A204.1 (cell line): ENCODE data around the gene GTF2IRD1.
"Not testable (repeated sequence)": the region's sequence is repeated elsewhere in the genome, so short reads cannot be mapped to it uniquely, and the experiment has no call there.

Experiments
- FAIRE-seq: peaks from 2 replicates; lab custom pipeline; 2012; peaks lifted over from hg19 to GRCh38; lab: Jason Lieb, UNC

Gene GTF2IRD1

DNA sequence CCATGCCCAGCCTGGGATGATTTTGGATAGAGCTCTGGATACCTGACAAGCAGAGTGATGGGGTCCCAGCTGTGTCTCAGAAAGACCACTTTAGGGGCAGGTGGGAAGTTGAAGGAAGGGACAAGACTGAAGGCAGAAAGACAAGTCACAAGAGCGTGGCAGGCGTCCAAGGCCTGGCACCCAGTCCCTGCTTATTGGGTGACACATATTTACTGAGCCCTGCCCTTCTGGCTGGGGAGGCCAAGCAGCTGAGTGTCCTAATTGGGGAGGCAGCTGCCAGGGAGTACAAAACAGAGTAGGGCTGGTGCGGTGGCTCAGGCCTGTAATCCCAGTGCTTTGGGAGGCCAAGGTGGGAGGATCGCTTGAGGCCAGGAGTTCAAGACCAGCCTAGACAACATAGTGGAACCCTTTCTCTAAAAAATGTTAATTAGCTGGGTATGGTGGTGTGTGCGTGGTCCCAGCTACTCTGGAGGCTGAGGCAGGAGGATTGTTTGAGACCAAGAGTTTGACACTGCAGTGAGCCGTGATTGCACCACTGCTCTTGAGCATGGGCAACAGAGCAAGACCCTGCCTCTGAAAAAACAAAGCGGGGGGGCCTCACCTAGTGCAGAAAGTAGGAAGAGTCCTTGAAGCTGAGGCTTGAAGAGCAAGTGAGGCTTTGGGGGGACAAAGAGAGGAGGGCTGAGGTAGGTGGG lies 150.8 kb downstream of the GTF2IRD1 start:
- no peak for FAIRE-seq

GRCh38 chr7:74606101-74606908 lies 152.6 kb downstream of the GTF2IRD1 start:
- FAIRE-seq: no peak

- FAIRE-seq: no peak
Measured at GRCh38 chr7:74606909-74607510, 153.3 kb downstream of the GTF2IRD1 start.

GRCh38 chr7:74612015-74612829 lies 158.5 kb downstream of the GTF2IRD1 start:
- no peak for FAIRE-seq

DNA sequence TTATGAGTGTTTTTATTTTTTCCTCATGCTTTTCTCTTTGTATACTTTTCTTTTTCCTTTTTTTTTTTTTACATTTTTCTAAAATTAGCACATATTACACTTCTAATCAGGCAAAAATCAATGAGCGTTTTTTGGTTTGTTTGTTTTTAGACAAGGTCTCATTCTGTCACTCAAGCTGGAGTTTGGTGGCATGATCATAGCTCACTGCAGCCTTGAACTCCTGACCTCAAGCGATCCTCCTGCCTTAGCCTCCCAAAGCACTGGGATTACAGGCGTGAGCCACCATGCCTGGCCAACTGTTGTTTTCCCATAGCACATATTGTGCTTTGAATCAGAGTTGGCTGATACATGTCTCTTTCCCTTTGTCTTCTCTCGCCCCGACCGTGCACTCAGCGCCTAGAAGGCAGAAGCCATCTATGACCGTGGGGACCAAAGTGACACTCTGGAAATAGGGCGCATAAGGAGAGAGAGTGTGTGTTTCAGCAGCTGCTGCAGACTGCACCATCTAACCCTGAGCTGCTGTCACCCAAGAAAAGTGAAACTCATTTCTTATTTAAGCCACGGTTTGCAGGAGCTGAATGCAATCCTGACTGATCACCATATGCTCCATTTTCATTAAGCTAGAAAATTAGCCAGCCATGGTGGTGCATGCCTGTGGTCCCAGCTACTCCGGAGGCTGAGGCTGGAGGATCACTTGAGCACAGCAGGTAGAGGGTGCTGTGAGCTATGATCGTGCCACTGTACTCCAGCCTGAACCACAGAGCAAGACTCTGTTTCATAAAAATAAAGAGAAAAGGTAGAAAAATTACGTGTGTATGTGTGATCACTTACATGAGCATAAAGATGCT lies 162.5 kb downstream of the GTF2IRD1 start:
- FAIRE-seq: no peak

GRCh38 chr7:74617180-74617744 lies 163.6 kb downstream of the GTF2IRD1 start:
- no peak for FAIRE-seq

DNA sequence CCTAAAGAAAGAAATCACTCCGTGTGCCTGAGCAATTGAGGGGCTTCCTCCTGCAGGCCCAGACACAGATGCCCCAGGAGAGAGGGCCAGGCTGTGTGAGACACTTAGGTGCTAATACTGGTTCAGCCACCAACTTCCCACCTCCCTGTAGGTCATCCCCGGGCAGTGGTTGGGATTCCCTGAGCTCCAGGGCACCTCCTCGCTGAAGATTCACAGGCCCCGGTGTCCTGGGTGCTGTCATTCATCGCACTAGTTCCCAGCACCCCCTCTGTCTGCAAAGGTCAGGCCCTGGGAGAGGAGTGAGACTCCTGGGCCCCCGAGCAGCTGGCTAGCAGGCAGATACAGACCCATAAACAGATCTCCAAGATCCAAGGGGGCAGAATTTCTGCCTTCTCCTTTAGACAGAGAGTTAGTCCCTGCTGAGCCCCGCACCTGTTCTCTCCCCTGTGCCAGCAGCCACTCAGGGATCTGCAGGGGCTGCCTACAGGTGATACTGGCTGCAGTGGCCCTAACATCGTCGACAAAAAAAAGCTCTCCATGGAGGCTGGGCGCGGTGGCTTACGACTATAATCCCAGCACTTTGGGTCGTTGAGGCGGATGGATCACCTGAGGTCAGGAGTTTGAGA lies 165.6 kb downstream of the GTF2IRD1 start:
- FAIRE-seq: no peak

GRCh38 chr7:74622228-74622749 lies 168.6 kb downstream of the GTF2IRD1 start:
- no peak for FAIRE-seq

DNA sequence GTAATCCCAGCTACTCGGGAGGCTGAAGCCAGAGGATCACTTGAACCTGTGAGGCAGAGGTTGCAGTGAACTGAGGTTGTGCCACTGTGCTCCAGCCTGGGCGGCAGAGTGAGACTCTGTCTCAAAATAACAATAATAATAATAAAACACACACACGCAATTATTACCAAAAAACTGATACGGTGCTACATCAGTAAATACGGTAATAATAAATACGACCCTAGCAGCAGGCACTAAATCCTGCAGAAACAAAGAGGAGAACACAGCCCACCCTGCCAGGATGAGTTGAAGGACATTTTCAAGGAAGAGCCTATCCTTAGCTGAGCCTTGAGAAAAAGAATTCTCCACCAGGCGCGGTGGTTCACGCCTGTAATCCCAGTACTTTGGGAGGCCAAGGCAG lies 169.4 kb downstream of the GTF2IRD1 start:
- no peak for FAIRE-seq

DNA sequence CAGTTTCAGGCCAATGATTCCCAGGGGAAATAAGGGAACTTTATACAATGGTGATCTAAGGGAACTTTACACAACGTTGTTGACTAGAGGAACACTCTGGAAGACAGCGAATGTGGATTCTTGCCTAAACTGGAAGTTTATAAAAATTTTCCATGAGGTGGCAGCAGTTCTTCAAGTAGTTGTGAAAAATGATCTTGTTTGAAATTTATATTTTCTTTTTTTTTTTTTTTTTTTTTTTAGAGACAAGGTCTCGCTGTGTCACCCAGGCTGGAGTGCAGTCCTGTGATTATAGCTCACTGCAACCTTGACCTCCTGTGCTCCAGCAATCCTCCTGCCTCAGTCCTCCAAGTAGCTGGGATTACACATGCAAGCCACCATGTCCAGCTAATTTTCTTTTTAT lies 171.7 kb downstream of the GTF2IRD1 start:
- peak; percentile 49 for FAIRE-seq

- FAIRE-seq: no peak
Measured at GRCh38 chr7:74627661-74628411, 174.1 kb downstream of the GTF2IRD1 start.

DNA sequence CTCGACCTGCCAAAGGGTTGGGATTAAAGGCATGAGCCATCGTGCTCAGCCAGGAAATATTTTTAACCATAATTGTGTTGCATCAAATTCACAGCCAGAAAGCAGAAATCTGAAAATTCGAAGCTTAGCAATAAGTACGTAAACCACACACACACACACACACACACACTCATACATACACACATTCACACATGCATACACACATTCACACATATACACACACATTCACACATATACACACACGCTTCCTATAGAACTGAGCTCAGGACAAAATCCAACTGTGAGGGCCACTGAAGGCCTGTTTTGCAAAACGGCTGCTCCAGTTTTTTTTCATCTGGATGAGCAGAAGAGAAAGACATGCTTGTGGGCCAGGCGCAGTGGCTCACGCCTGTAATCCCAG lies 178.8 kb downstream of the GTF2IRD1 start:
- FAIRE-seq: no peak

GRCh38 chr7:74633451-74633921 lies 179.8 kb downstream of the GTF2IRD1 start:
- FAIRE-seq: no peak

DNA sequence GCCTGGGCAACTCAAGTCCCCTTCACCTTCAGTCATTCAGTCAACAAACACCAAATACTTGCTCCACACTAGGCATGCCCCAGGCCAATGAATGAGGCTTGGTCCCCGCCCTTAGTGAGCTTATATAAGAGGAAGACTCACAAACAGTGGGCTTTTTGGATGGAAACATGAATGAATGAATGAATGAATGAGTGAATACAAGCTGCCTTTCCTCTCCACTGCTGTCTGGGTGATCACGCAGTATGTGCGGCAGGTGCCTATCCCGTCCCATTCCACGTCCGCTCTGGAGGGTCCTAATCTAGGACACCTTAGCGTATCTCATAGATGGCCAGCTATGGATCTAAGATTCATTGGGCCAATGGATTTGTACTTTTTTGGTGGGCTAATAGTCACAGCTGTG lies 184.0 kb downstream of the GTF2IRD1 start:
- no peak for FAIRE-seq

GRCh38 chr7:74650055-74650454 lies 196.3 kb downstream of the GTF2IRD1 start:
- FAIRE-seq: not testable (repeated sequence)

DNA sequence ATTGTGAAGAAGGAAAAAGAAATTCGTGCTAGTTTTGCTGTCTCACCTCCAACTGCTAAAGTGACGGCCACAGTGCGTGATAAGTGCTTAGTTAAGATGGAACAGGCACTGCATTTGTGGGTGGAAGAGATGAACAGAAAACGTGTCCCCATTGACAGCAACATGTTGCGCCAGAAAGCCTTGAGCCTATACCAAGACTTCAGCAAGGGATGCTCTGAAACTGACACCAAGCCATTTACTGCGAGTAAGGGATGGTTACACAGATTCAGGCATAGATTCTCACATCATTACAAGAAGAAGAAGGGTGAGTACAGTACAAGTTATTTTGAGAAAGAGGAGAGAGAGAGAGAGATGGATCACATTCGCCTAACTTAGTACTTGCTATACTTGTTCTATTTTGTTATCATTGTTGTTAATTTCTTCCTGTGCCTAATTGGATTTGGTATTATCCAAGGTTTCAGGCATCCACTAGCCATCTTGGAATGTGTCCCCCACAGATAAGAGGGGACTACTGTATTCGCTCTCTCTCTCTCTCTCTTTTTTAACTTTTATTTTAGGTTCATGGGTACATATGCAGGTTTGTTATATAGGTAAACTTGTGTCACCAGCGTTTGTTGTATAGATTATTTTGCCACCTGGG lies 196.9 kb downstream of the GTF2IRD1 start:
- not testable (repeated sequence) for FAIRE-seq

DNA sequence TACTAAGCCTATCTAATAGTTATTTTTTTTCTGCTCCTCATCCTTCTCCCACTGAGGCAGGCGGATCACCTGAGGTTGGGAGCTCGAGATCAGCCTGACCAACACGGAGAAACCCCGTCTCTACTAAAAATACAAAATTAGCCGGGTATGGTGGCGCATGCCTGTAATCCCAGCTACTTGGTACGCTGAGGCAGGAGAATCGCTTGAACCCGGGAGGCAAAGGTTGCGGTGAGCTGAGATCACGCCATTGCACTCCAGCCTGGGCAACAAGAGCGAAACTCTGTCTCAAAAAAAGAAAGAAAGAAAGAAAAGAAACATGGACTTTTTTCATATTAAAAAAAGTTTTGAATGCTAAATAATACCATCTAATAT lies 197.4 kb downstream of the GTF2IRD1 start:
- FAIRE-seq: not testable (repeated sequence)
